ENCODE measurements around the gene RASA2. TPM values are rescaled to one million over a fixed set of nuclear protein-coding genes. Genes with fewer than 3 reads are reported as not detected.

Gene RASA2
- total RNA-seq, 4 donors from 2014 or later = 9.0 to 70.3 (median 21.5) TPM

DNA sequence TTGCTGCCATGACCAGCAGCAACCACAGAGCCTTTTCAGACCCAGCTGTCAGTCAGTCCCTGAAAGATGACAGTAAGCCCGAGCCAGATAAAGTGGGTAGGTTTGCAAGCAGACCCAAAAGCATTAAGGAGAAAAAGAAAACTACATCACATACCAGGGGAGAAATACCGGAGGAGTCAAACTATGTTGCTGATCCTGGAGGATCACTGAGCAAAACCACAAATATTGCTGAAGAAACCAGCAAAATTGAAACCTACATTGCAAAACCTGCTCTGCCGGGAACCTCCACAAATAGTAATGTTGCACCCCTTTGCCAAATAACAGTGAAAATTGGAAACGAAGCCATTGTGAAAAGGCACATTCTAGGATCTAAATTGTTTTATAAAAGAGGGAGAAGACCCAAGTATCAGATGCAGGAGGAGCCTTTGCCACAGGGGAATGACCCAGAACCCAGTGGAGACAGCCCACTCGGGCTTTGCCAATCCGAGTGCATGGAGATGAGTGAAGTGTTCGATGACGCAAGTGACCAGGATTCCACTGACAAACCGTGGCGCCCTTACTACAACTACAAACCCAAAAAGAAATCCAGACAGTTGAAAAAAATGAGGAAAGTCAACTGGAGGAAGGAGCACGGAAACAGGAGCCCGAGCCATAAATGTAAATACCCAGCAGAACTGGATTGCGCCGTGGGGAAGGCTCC, 42.1 kb upstream of the RASA2 start:
- TF ChIP-seq, protein P1, sequence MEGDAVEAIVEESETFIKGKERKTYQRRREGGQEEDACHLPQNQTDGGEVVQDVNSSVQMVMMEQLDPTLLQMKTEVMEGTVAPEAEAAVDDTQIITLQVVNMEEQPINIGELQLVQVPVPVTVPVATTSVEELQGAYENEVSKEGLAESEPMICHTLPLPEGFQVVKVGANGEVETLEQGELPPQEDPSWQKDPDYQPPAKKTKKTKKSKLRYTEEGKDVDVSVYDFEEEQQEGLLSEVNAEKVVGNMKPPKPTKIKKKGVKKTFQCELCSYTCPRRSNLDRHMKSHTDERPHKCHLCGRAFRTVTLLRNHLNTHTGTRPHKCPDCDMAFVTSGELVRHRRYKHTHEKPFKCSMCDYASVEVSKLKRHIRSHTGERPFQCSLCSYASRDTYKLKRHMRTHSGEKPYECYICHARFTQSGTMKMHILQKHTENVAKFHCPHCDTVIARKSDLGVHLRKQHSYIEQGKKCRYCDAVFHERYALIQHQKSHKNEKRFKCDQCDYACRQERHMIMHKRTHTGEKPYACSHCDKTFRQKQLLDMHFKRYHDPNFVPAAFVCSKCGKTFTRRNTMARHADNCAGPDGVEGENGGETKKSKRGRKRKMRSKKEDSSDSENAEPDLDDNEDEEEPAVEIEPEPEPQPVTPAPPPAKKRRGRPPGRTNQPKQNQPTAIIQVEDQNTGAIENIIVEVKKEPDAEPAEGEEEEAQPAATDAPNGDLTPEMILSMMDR (IDR thresholded peaks at IDR 0.05) = no peak
- TF ChIP-seq POLR2AphosphoS5 (IDR thresholded peaks at IDR 0.05) (no peak), EP300 (IDR thresholded peaks at IDR 0.05; ENCODE audit: low read depth) (no peak), POLR2A (IDR thresholded peaks at IDR 0.05) (no peak)
- Histone ChIP-seq H3K27me3 (no peaks in the 10 kb centered on the region), H3K36me3 (peaks cover 0 to 41% (median 14%) of the 10 kb centered on the region in 4 donors), H3K4me1 (peaks cover 11 to 40% (median 16%) of the 10 kb centered on the region in 4 donors), H3K4me3 (no peak overlapping the region), H3K27ac (no peak overlapping the region), H3K9me3 (no peaks in the 10 kb centered on the region)
- DNase-seq = no peak
- intact Hi-C loops (cut with DNase I; ENCODE audit: low total_unique reads) = loop anchor here (5.0 kb wide), 1 partner anchor 42 kb away; no protein-coding TSS in a partner anchor
- in situ Hi-C loops (cut with MboI; ENCODE audit: low pct_ligation_motif_present in 1 of 4, low pct_unique_long_range_greater_than_20kb in 1 of 4, low sequenced_read_pairs in 3 of 4) = loop anchor here in 3 of 4 donors (5.0 to 10.0 kb wide), 4 partner anchors 77 to 132 kb away; partner anchors contain the start of gene ZBTB38 (in 1 of the 3)
- 94 to 97% methylated on average over 10 to 14 of the region's 14 CpGs for WGBS, 2 donors (ENCODE audit: low coverage in 1 of 2)

GRCh38 chr3:141445990-141446389, 40.8 kb upstream of the RASA2 start:
- intact Hi-C loops (cut with DNase I; ENCODE audit: low total_unique reads) = no loop called here
- in situ Hi-C loops (cut with MboI; ENCODE audit: low pct_ligation_motif_present in 1 of 4, low pct_unique_long_range_greater_than_20kb in 1 of 4, low sequenced_read_pairs in 3 of 4) = loop anchor here in 1 of 4 donors (10.0 kb wide), 1 partner anchor 91 kb away; no protein-coding TSS in a partner anchor
- Histone ChIP-seq H3K4me1 (peaks cover 7 to 34% (median 12%) of the 10 kb centered on the region in 4 donors), H3K27ac (no peak overlapping the region), H3K27me3 (no peaks in the 10 kb centered on the region), H3K36me3 (peaks cover 0 to 41% (median 14%) of the 10 kb centered on the region in 4 donors), H3K4me3 (no peak overlapping the region), H3K9me3 (no peaks in the 10 kb centered on the region)
- 100% methylated on average over 1 of the region's 1 CpG for whole genome bisulfite sequencing, 2 donors (ENCODE audit: low coverage in 1 of 2)
- TF ChIP-seq EP300 (IDR thresholded peaks at IDR 0.05; ENCODE audit: low read depth) = no peak
- TF ChIP-seq POLR2AphosphoS5 (IDR thresholded peaks at IDR 0.05) = no peak
- TF ChIP-seq, protein P1 (IDR thresholded peaks at IDR 0.05) = no peak
- no peak for TF ChIP-seq POLR2A (IDR thresholded peaks at IDR 0.05)
- no peak for DNase-seq

DNA sequence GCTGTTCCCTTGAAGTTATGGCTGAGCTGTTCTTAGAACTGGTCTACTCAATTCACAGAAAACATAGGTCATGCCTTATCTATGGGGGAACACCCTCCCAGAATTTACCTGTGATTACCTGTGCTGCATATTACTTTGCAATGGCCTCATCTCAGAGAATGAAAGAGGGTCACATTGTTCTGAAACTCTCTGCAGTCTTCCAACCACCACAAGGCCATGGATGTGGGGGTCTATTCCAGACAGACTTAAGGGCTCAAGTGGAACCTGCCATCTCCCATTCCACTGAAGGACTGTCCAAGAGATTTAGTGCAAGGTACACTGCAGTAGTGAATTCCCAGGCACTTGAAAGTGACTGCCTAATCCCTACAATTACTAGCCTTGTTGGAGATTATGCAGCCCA, 40.1 kb upstream of the RASA2 start:
- H3K27me3 ChIP-seq = no peaks in the 10 kb centered on the region
- peaks cover 0 to 41% (median 14%) of the 10 kb centered on the region in 4 donors for H3K36me3 ChIP-seq
- no peak overlapping the region for H3K27ac ChIP-seq
- no peaks in the 10 kb centered on the region for H3K9me3 ChIP-seq
- peaks cover 0 to 29% (median 12%) of the 10 kb centered on the region in 4 donors for H3K4me1 ChIP-seq
- intact Hi-C loops (cut with DNase I; ENCODE audit: low total_unique reads) = no loop called here
- in situ Hi-C loops (cut with MboI; ENCODE audit: low pct_ligation_motif_present in 1 of 4, low pct_unique_long_range_greater_than_20kb in 1 of 4, low sequenced_read_pairs in 3 of 4) = loop anchor here in 1 of 4 donors (10.0 kb wide), 1 partner anchor 92 kb away; no protein-coding TSS in a partner anchor
- no peak for DNase-seq
- no peak for TF ChIP-seq POLR2AphosphoS5 (IDR thresholded peaks at IDR 0.05)
- no peak for TF ChIP-seq POLR2A (IDR thresholded peaks at IDR 0.05)
- TF ChIP-seq EP300 (IDR thresholded peaks at IDR 0.05; ENCODE audit: low read depth) = no peak
- TF ChIP-seq, protein P1 (IDR thresholded peaks at IDR 0.05) = no peak
- no peak overlapping the region for H3K4me3 ChIP-seq

- Histone ChIP-seq H3K9me3 (no peaks in the 10 kb centered on the region), H3K4me3 (no peak overlapping the region), H3K36me3 (peaks cover 0 to 41% (median 14%) of the 10 kb centered on the region in 4 donors), H3K4me1 (peaks cover 0 to 29% (median 19%) of the 10 kb centered on the region in 4 donors), H3K27ac (no peak overlapping the region), H3K27me3 (no peaks in the 10 kb centered on the region)
- TF ChIP-seq, protein P1 (IDR thresholded peaks at IDR 0.05) = no peak
- TF ChIP-seq POLR2A (IDR thresholded peaks at IDR 0.05) = no peak
- TF ChIP-seq POLR2AphosphoS5 (IDR thresholded peaks at IDR 0.05) = no peak
- TF ChIP-seq EP300 (IDR thresholded peaks at IDR 0.05; ENCODE audit: low read depth) = no peak
- DNase-seq = no peak
- 93 to 95% methylated on average over 6 of the region's 6 CpGs for WGBS, 2 donors (ENCODE audit: low coverage in 1 of 2)
- intact Hi-C loops (cut with DNase I; ENCODE audit: low total_unique reads) (no loop called here), in situ Hi-C loops (cut with MboI; ENCODE audit: low pct_ligation_motif_present in 1 of 4, low pct_unique_long_range_greater_than_20kb in 1 of 4, low sequenced_read_pairs in 3 of 4) (loop anchor here in 1 of 4 donors (10.0 kb wide), 1 partner anchor 93 kb away; no protein-coding TSS in a partner anchor)
These were observed 39.4 kb upstream of the RASA2 start for GRCh38 chr3:141447383-141447782.

Measured in transverse colon (tissue), 4 donors.